Measurements from ENCODE around the gene FLT4. TPM values are rescaled to one million over a fixed set of nuclear protein-coding genes. Genes with fewer than 3 reads are reported as not detected.

Gene FLT4
- total RNA-seq, 2 donors from 2014 or later = 3.1 to 3.3 TPM

GRCh38 chr5:180590543-180591310 lies 58.7 kb downstream of the FLT4 start:
- Histone ChIP-seq H3K4me3 (no peak overlapping the region), H3K9ac (ENCODE audit: low read depth in 2 of 2, low read length in 2 of 2) (no peak overlapping the region)
- no peak for DNase-seq

GRCh38 chr5:180589771-180590542 lies 59.4 kb downstream of the FLT4 start:
- H3K4me3 ChIP-seq = no peak overlapping the region
- H3K27ac ChIP-seq = no peak overlapping the region
- H3K27me3 ChIP-seq = peaks cover 27% of the 10 kb centered on the region
- no peak for TF ChIP-seq CTCF (IDR thresholded peaks at IDR 0.05)
- H3K36me3 ChIP-seq = no peaks in the 10 kb centered on the region
- H3K9me3 ChIP-seq = no peaks in the 10 kb centered on the region
- DNase-seq = no peak
- intact Hi-C loops (cut with DNase I) = no loop called here
- no peaks in the 10 kb centered on the region for H3K4me1 ChIP-seq
- H3K9ac ChIP-seq (ENCODE audit: low read depth in 2 of 2, low read length in 2 of 2) = no peak overlapping the region

More at GRCh38 chr5:180590543-180591310, 58.7 kb downstream of the FLT4 start:
- intact Hi-C loops (cut with DNase I) = no loop called here
- H3K36me3 ChIP-seq = no peaks in the 10 kb centered on the region
- H3K27me3 ChIP-seq = peaks cover 27% of the 10 kb centered on the region
- H3K27ac ChIP-seq = no peak overlapping the region
- no peak for TF ChIP-seq CTCF (IDR thresholded peaks at IDR 0.05)
- H3K4me1 ChIP-seq = no peaks in the 10 kb centered on the region
- no peaks in the 10 kb centered on the region for H3K9me3 ChIP-seq

GRCh38 chr5:180586870-180587269 lies 62.5 kb downstream of the FLT4 start:
- Histone ChIP-seq H3K9ac (ENCODE audit: low read depth in 2 of 2, low read length in 2 of 2) (no peak overlapping the region), H3K4me1 (no peaks in the 10 kb centered on the region), H3K27me3 (peaks cover 22% of the 10 kb centered on the region), H3K36me3 (no peaks in the 10 kb centered on the region), H3K27ac (no peak overlapping the region), H3K9me3 (no peaks in the 10 kb centered on the region), H3K4me3 (no peak overlapping the region)
- TF ChIP-seq CTCF (IDR thresholded peaks at IDR 0.05) = no peak
- intact Hi-C loops (cut with DNase I) = no loop called here
- no peak for DNase-seq

- TF ChIP-seq CTCF (IDR thresholded peaks at IDR 0.05) = no peak
- intact Hi-C loops (cut with DNase I) = no loop called here
- no peak overlapping the region for H3K4me3 ChIP-seq
- no peaks in the 10 kb centered on the region for H3K9me3 ChIP-seq
- H3K27me3 ChIP-seq = peaks cover 16% of the 10 kb centered on the region
- no peak overlapping the region for H3K27ac ChIP-seq
- DNase-seq = no peak
- no peak overlapping the region for H3K9ac ChIP-seq (ENCODE audit: low read depth in 2 of 2, low read length in 2 of 2)
- no peaks in the 10 kb centered on the region for H3K36me3 ChIP-seq
- no peaks in the 10 kb centered on the region for H3K4me1 ChIP-seq
Observed at GRCh38 chr5:180586204-180586603, 63.2 kb downstream of the FLT4 start.

- TF ChIP-seq CTCF (IDR thresholded peaks at IDR 0.05) = no peak
- Histone ChIP-seq H3K4me3 (no peak overlapping the region), H3K9me3 (no peaks in the 10 kb centered on the region), H3K27me3 (no peaks in the 10 kb centered on the region), H3K4me1 (no peaks in the 10 kb centered on the region), H3K9ac (ENCODE audit: low read depth in 2 of 2, low read length in 2 of 2) (no peak overlapping the region), H3K36me3 (no peaks in the 10 kb centered on the region), H3K27ac (no peak overlapping the region)
- no peak for DNase-seq
- intact Hi-C loops (cut with DNase I) = no loop called here
Observed at GRCh38 chr5:180583738-180584137, 65.7 kb downstream of the FLT4 start.

Measured in colonic mucosa (tissue), 4 donors.